ENCODE data around the gene NCLN. TPM values are rescaled to one million over a fixed set of nuclear protein-coding genes. Genes with fewer than 3 reads are reported as not detected.

NCLN gene
- total RNA-seq, 1 donor from 2014 or later: 63.0 TPM

GRCh38 chr19:3186891-3187661 is 1.3 kb downstream of the NCLN start:
- Mint-ChIP-seq H3K4me3 (ENCODE audit: unreplicated experiment) (peak overlapping the region; percentile 88), H3K27ac (ENCODE audit: unreplicated experiment) (peak overlapping the region; percentile 81), H3K9me3 (ENCODE audit: unreplicated experiment) (no peaks in the 10 kb centered on the region), H3K4me1 (ENCODE audit: unreplicated experiment) (peaks cover 17% of the 10 kb centered on the region), H3K36me3 (ENCODE audit: low read depth, unreplicated experiment) (peaks cover 12% of the 10 kb centered on the region), H3K27me3 (ENCODE audit: unreplicated experiment) (peaks cover 20% of the 10 kb centered on the region)
- TF ChIP-seq CTCF (IDR thresholded peaks at IDR 0.05; ENCODE audit: unreplicated experiment): no peak
- no peak for DNase-seq (ENCODE audit: low spot score)

GRCh38 chr19:3187662-3188511 is 2.2 kb downstream of the NCLN start:
- Mint-ChIP-seq H3K27me3 (ENCODE audit: unreplicated experiment) (peaks cover 20% of the 10 kb centered on the region), H3K27ac (ENCODE audit: unreplicated experiment) (no peak overlapping the region)

DNA sequence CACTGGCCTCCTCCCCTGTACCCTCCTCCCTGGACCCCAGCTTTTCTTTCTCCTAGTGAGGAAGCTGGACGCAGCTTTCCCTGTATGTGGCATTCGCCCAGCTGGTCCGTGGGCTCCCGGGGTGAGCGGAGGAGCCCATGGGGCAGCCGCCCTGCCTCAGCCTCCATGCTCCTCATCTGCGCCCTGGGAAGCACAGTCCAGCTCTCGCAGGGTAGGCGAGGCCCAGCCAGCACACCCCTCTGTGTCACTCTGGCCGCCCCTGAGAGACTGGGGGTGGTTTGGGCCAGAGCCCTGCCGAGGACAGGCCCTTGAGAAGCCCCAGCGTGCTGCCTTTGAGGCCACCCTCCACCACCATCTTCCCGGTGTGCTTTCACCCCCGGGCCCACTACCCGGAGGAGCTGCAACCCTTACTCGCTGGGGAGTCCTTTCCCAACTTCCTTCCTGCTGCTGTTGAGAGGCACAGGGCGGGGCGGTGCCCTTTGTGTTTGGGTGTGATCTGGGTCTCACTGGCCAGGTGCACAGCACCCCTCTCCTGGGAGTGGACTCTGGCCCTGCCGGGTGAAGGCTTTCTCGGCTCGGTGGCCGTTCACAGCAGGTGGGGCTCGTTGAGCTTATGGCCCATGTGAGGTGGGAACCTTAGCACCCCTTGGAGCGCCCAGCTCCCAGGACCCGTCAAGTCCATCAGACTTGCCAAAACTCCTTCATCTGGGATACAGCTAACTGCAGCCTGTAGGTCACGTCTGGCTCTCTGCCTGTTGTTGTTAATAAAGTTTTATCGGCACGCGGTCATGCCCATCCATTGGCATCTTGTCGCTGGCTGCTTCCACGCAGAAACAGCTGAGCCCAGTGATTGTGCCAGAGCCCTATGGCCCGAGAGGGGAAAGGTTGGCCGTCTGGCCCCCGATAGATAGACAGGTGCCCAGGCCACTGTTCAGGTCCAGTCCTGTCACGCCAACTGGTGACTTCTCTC is 3.2 kb downstream of the NCLN start:
- no peak for TF ChIP-seq CTCF (IDR thresholded peaks at IDR 0.05; ENCODE audit: unreplicated experiment)
- peaks cover 17% of the 10 kb centered on the region for H3K4me1 Mint-ChIP-seq (ENCODE audit: unreplicated experiment)
- H3K27ac Mint-ChIP-seq (ENCODE audit: unreplicated experiment): no peak overlapping the region
- H3K9me3 Mint-ChIP-seq (ENCODE audit: unreplicated experiment): no peaks in the 10 kb centered on the region
- H3K4me3 Mint-ChIP-seq (ENCODE audit: unreplicated experiment): no peak overlapping the region
- no peak for DNase-seq (ENCODE audit: low spot score)
- H3K27me3 Mint-ChIP-seq (ENCODE audit: unreplicated experiment): peaks cover 20% of the 10 kb centered on the region
- H3K36me3 Mint-ChIP-seq (ENCODE audit: low read depth, unreplicated experiment): peaks cover 12% of the 10 kb centered on the region

More at GRCh38 chr19:3187662-3188511, 2.2 kb downstream of the NCLN start:
- Mint-ChIP-seq H3K9me3 (ENCODE audit: unreplicated experiment) (no peaks in the 10 kb centered on the region), H3K4me1 (ENCODE audit: unreplicated experiment) (peaks cover 17% of the 10 kb centered on the region), H3K36me3 (ENCODE audit: low read depth, unreplicated experiment) (peaks cover 12% of the 10 kb centered on the region), H3K4me3 (ENCODE audit: unreplicated experiment) (no peak overlapping the region)
- DNase-seq (ENCODE audit: low spot score): no peak
- no peak for TF ChIP-seq CTCF (IDR thresholded peaks at IDR 0.05; ENCODE audit: unreplicated experiment)

- peaks cover 17% of the 10 kb centered on the region for H3K4me1 Mint-ChIP-seq (ENCODE audit: unreplicated experiment)
- no peak overlapping the region for H3K27ac Mint-ChIP-seq (ENCODE audit: unreplicated experiment)
- no peaks in the 10 kb centered on the region for H3K9me3 Mint-ChIP-seq (ENCODE audit: unreplicated experiment)
- no peak overlapping the region for H3K4me3 Mint-ChIP-seq (ENCODE audit: unreplicated experiment)
- H3K27me3 Mint-ChIP-seq (ENCODE audit: unreplicated experiment): peaks cover 17% of the 10 kb centered on the region
- peaks cover 18% of the 10 kb centered on the region for H3K36me3 Mint-ChIP-seq (ENCODE audit: low read depth, unreplicated experiment)
- no peak for TF ChIP-seq CTCF (IDR thresholded peaks at IDR 0.05; ENCODE audit: unreplicated experiment)
- DNase-seq (ENCODE audit: low spot score): no peak
Measured at GRCh38 chr19:3189702-3190469, 4.2 kb downstream of the NCLN start.
